Astrocyte of the cerebellum (primary cell): ENCODE measurements around the gene MYMK.

Experiments
- DNase-seq: peaks from one replicate; pipeline ENCODE4 v3.0.0-alpha.2; 2011; ENCODE audit warnings: low read depth
- H3K4me3 ChIP-seq: 2 replicates; pipeline ENCODE4 v1.5.1; 2011; ENCODE audit warnings: mild to moderate bottlenecking, low read depth, low read length, moderate library complexity
- in situ Hi-C: cut with HindIII; loops from 2 replicates; pipeline ENCODE4 v1.10.0; 2017; ENCODE audit warnings: low sequenced_read_pairs
- TF ChIP-seq, protein P1 (sequence below): IDR thresholded peaks from 2 replicates; pipeline ENCODE4 v1.5.1; 2012; ENCODE audit warnings: low read length, low read depth, moderate library complexity, mild to moderate bottlenecking; ENCODE audit errors: missing control alignments

Gene MYMK

DNA sequence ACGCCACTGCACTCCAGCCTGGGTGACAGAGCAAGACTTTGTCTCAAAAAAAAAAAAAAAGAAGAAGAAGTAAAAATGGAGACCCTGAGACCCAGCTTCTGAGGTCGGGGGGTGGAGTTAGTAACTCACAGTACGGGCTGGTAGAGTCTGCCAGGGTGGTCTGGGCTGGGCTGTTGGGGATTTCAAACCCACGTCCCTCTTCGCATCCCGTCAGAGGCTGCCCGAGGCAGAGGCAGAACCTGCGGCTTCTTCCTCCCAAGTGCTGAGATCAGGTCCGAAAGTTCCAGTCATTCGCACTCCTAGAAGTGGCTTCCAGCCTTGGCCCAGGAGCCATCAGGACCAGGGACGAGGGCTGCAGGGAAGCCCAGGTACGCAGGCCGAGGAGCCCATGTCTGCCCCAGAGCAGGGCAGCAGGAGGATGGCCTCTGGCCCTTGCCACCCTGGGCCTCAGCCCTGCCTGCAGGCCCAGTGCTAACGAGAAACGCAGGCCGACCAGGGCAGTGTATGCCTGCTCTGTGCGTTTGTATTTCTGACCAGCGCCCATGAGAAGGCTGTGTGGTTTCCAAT lies 36.0 kb downstream of the MYMK start:
- in situ Hi-C loops: no loop called here
- no peak for DNase-seq
- H3K4me3 ChIP-seq: no peak overlapping the region
- TF ChIP-seq, protein P1, sequence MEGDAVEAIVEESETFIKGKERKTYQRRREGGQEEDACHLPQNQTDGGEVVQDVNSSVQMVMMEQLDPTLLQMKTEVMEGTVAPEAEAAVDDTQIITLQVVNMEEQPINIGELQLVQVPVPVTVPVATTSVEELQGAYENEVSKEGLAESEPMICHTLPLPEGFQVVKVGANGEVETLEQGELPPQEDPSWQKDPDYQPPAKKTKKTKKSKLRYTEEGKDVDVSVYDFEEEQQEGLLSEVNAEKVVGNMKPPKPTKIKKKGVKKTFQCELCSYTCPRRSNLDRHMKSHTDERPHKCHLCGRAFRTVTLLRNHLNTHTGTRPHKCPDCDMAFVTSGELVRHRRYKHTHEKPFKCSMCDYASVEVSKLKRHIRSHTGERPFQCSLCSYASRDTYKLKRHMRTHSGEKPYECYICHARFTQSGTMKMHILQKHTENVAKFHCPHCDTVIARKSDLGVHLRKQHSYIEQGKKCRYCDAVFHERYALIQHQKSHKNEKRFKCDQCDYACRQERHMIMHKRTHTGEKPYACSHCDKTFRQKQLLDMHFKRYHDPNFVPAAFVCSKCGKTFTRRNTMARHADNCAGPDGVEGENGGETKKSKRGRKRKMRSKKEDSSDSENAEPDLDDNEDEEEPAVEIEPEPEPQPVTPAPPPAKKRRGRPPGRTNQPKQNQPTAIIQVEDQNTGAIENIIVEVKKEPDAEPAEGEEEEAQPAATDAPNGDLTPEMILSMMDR: no peak

DNA sequence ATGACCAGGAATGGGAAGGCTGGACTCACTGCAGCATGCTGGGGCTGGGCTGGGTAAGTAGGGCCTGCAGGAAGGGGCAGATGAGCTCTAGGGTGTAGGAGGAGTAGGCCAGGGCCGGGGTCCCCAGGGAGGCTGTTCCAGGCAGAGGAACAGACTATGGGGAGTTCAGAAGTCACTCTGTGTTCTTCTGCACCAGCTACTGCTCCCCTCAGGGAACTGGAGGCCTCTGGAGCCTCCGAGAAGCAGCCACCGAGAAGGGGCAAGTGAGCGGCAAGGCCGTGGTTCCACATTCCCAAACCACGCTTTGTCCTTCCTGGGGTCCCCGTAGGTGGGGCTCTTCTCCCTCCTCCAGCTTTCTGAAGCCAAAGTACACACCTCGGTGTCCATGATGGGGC lies 37.4 kb downstream of the MYMK start:
- no peak for DNase-seq
- in situ Hi-C loops: no loop called here
- H3K4me3 ChIP-seq: no peak overlapping the region
- TF ChIP-seq, protein P1: no peak

DNA sequence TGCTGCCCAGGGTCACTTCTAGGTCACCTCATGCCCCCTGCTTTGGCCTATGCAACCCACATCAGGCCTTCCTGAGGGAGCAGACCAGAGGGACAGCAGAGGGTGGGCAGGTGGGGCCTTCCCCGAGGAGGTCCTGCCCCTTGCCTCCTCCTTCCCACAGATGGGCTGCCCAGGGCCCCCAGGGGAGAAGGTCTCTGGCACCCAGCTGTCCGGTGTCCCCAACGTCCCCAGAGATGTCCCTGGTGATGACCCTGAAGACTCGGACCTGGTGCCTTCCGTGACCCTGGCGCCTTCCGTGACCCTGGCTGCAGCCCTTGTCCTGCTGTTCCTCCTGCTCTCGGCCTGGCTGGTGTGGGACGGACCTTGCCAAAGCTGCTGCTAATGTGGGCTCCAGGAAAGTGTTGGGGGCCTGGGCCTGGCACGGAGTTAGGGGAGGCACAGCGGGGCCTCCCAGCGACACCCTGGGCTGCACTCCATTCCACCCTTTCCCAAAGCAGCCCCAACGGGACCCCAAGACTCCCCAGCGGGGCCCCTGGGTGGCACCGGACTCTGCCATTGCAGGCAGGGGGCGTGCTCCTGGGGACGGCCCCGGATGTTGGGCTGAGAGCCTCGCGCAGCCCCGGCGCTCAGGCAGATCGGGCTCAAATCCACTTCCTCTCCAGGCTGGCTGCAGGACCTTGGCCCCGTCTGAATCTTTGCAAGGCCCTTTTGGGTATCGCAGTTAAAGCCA lies 39.1 kb downstream of the MYMK start:
- DNase-seq: no peak
- in situ Hi-C loops: no loop called here
- TF ChIP-seq, protein P1: no peak
- no peak overlapping the region for H3K4me3 ChIP-seq

DNA sequence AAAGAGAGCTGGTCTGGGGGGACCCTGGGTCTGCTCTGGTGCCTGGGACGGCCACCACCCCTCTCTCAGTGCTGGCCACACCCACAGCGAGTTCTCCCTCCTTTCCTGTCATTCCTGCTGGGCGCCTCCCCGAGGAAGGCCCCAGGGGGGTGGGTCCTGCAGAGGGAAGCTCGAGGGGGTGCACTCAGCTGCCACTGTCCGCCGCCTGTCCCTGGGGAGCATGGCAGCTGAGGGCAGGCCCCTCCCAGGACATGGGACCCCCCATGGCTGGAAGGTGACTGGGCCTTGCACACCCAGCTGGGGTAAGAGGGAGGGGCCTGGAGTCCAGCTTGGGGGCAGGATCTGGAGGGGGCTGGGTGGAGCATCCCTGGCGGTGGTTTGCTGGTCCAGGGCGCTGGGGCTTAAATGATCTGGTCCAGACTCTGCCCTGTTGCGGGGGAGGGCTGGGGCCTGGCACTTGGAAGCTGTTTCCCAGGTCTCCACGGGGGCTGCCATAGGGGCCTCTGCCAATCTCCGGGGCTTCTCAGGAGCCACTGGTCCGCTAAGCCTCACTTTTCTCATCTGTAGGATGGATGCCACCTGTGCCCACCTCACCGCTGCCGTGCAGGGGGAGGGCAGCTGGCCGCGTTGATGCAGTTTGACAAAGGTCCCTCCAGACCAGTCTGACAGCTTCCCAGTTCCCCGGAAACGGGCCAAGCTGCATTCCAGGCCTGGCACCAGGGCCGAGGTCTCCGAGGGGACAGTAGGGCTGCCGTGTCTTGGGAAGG lies 39.9 kb downstream of the MYMK start:
- H3K4me3 ChIP-seq: no peak overlapping the region
- in situ Hi-C loops: no loop called here
- no peak for DNase-seq
- TF ChIP-seq, protein P1: no peak

DNA sequence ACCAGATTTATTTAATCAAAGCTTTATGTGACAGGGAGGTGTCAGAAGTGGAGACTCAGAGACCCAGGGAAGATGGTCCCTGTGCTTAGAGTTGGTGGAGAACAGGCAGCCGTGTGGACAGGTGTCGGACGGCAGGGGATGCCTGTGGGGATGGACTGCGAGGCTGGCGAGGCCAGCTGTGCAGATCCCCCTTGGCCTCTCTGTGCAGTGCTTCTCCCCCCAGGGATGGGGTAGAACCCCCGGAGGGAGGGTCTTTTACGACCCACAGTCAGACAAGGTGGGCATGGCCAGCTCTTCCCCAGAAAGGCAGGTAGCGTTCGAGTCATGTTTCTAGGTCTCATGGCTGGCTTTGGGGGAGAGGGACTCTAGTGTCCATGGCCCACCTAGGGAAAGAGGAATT lies 41.1 kb downstream of the MYMK start:
- TF ChIP-seq, protein P1: no peak
- DNase-seq: no peak
- in situ Hi-C loops: no loop called here
- H3K4me3 ChIP-seq: no peak overlapping the region

DNA sequence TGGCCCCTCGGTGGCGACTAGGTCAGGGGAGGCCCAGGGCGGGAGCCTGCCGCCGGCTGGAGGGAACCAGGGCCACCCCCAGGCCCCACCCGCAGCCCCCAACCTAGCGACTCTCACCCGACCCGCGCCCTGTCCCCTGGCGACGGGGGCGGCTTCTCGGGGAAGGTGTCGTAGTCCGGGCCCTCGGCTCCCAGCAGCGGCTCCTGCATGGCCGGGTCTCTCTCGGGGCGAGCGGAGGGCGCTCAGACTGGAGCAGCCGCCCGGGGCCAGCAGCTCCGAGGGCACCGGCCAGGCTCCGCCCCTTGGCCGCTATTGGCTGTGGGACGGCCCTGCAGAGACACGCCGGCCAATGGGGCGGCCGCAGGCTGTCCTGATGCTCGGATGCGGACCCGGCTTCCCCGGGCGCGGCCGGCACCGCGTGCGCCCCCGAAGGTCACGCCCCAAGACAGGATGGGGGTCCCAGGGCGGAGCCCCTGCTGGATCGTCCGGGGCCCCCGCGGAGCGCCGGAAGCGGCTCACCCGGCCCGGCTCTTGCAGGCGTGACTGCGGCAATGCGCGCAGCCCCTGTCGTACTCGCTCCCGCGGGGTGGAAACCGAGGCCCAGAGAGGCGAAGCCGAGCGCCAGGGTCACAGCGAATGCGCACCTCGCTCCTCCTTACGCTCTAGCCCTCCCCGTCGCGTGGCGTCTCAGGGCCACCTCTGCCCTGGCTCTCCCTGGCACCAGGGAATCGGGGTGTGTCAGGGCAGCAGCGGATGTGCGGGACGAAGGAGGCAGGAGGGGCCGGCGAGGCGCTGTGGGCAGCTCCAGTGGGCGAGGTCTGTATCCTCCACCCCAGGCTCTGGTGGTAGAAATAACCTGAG lies 45.7 kb downstream of the MYMK start, which contains the start of gene SLC2A6:
SLC2A6 (minus strand) TSS at position 249 of the 861 bp plus-strand sequence; CDS start at position 209, 40 bp downstream.
- no peak for DNase-seq
- in situ Hi-C loops: no loop called here
- TF ChIP-seq, protein P1: no peak
- peak within 1 kb of the TSS; percentile 57 for H3K4me3 ChIP-seq
